ENCODE measurements around the gene CEP43. TPM values are rescaled to one million over a fixed set of nuclear protein-coding genes. Genes with fewer than 3 reads are reported as not detected.

CEP43 gene
- total RNA-seq, 4 donors from 2014 or later, result 3.6 to 31.0 (median 14.3) TPM

DNA sequence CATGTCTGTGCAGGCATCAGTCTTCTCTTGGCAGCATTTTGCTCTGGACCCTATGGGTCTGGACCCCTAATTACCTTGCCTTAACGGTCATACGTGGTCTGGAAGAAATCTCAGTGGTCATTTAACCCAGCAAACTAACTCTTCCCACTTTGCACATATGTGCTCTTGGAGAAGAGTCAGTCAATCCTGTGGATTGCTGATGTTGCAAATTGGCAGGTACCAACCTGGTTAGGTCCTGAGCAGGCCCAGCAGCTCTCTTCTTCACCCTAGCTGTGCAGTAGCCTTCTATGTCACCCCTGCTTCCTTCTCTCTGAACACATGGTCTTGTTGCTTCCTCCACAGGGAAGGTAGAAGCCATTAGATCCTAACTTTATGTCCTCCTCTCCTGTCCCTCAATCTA is 1.6 kb downstream of the CEP43 start:
- in situ Hi-C loops (cut with MboI; ENCODE audit: low pct_ligation_motif_present in 1 of 4, low pct_unique_long_range_greater_than_20kb in 1 of 4, low sequenced_read_pairs in 3 of 4), result loop anchor here in 1 of 4 donors (25.0 kb wide), 1 partner anchor 137 kb away; no protein-coding TSS in a partner anchor
- Histone ChIP-seq H3K4me3 (no peak overlapping the region), H3K9me3 (no peaks in the 10 kb centered on the region), H3K36me3 (peaks cover 0 to 2% (median 0%) of the 10 kb centered on the region in 4 donors), H3K27me3 (no peaks in the 10 kb centered on the region), H3K27ac (no peak overlapping the region), H3K4me1 (peaks cover 7 to 27% (median 20%) of the 10 kb centered on the region in 4 donors)
- intact Hi-C loops (cut with DNase I; ENCODE audit: low total_unique reads), result no loop called here
- TF ChIP-seq POLR2A (IDR thresholded peaks at IDR 0.05), result no peak
- 77 to 90% methylated on average over 2 of the region's 2 CpGs for WGBS, 2 donors (ENCODE audit: low coverage in 1 of 2)
- no peak for DNase-seq

DNA sequence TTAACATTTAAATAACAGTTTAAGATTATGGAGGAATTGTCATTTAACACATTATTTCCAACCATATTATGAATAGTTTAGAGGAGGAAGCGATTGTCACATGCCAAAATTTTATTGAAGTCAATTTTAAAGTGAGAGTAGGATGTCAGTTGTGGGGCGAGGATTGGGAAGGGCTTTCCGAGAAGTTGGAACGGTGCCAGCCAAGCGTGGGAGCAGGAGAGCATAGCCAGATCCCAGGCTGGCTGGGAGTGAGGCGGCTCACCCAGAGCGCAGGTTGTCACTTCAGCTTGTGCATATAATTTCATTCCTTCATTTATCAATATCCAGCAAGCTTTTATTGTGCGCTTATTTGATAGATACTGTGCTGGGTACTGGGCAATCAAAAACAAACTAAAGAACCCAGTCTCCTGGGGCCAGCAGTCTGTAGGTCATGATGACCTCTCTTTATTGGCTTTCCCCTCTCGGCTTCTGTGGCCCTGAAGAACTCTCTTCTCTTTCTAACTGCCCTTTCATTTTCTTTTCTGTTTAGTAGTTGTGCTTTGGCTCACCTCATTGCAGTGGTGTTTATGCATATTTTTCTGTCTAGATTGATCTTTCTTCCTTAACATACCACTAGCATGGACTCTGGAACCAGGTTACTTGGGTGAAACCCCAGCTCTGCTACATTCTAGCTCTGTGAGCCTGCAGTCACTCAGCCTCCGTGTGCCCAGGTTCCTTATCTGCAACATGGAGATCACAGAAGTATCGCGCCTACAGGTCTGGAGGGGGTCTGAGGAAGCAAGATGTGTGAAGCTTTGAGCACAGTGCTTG is 6.4 kb downstream of the CEP43 start:
- no peak overlapping the region for H3K4me3 ChIP-seq
- 69 to 70% methylated on average over 9 to 12 of the region's 12 CpGs for WGBS, 2 donors (ENCODE audit: low coverage in 1 of 2)

GRCh38 chr6:167007985-167008384 is 8.8 kb downstream of the CEP43 start:
- intact Hi-C loops (cut with DNase I; ENCODE audit: low total_unique reads) (no loop called here), in situ Hi-C loops (cut with MboI; ENCODE audit: low pct_ligation_motif_present in 1 of 4, low pct_unique_long_range_greater_than_20kb in 1 of 4, low sequenced_read_pairs in 3 of 4) (loop anchor here in 1 of 4 donors (25.0 kb wide), 1 partner anchor 129 kb away; no protein-coding TSS in a partner anchor)
- peaks cover 0 to 13% (median 3%) of the 10 kb centered on the region in 4 donors for H3K4me1 ChIP-seq
- no peak for DNase-seq
- H3K4me3 ChIP-seq, result no peak overlapping the region
- H3K27me3 ChIP-seq, result no peaks in the 10 kb centered on the region
- TF ChIP-seq POLR2AphosphoS5 (IDR thresholded peaks at IDR 0.05), result no peak
- TF ChIP-seq EP300 (IDR thresholded peaks at IDR 0.05; ENCODE audit: low read depth), result no peak
- no peak for TF ChIP-seq POLR2A (IDR thresholded peaks at IDR 0.05)
- TF ChIP-seq CTCF (IDR thresholded peaks at IDR 0.05), result no peak
- WGBS, 2 donors (ENCODE audit: low coverage in 1 of 2), result 57 to 83% methylated on average over 4 of the region's 4 CpGs
- H3K36me3 ChIP-seq, result peaks cover 0 to 29% (median 8%) of the 10 kb centered on the region in 4 donors
- no peak overlapping the region for H3K27ac ChIP-seq
- no peaks in the 10 kb centered on the region for H3K9me3 ChIP-seq

More for the DNA sequence above, 6.4 kb downstream of the CEP43 start:
- Histone ChIP-seq H3K4me1 (peaks cover 3 to 26% (median 10%) of the 10 kb centered on the region in 4 donors), H3K27ac (no peak overlapping the region), H3K9me3 (no peaks in the 10 kb centered on the region), H3K36me3 (peaks cover 0 to 21% (median 2%) of the 10 kb centered on the region in 4 donors), H3K27me3 (no peaks in the 10 kb centered on the region)
- peak; percentile 15 for DNase-seq
- in situ Hi-C loops (cut with MboI; ENCODE audit: low pct_ligation_motif_present in 1 of 4, low pct_unique_long_range_greater_than_20kb in 1 of 4, low sequenced_read_pairs in 3 of 4) (loop anchor here in 1 of 4 donors (25.0 kb wide), 1 partner anchor 132 kb away; no protein-coding TSS in a partner anchor), intact Hi-C loops (cut with DNase I; ENCODE audit: low total_unique reads) (no loop called here)
- TF ChIP-seq CTCF (IDR thresholded peaks at IDR 0.05) (no peak), POLR2AphosphoS5 (IDR thresholded peaks at IDR 0.05) (no peak), POLR2A (IDR thresholded peaks at IDR 0.05) (no peak), EP300 (IDR thresholded peaks at IDR 0.05; ENCODE audit: low read depth) (no peak)

- no peaks in the 10 kb centered on the region for H3K27me3 ChIP-seq
- 40 to 100% methylated on average over 1 of the region's 1 CpG for WGBS, 2 donors (ENCODE audit: low coverage in 1 of 2)
- H3K36me3 ChIP-seq, result peaks cover 0 to 29% (median 12%) of the 10 kb centered on the region in 4 donors
- intact Hi-C loops (cut with DNase I; ENCODE audit: low total_unique reads), result no loop called here
- no peak overlapping the region for H3K27ac ChIP-seq
- H3K9me3 ChIP-seq, result no peaks in the 10 kb centered on the region
- no peak overlapping the region for H3K4me3 ChIP-seq
- in situ Hi-C loops (cut with MboI; ENCODE audit: low pct_ligation_motif_present in 1 of 4, low pct_unique_long_range_greater_than_20kb in 1 of 4, low sequenced_read_pairs in 3 of 4), result loop anchor here in 1 of 4 donors (25.0 kb wide), 1 partner anchor 124 kb away; no protein-coding TSS in a partner anchor
- H3K4me1 ChIP-seq, result peaks cover 0 to under 1% (median 0%) of the 10 kb centered on the region in 4 donors
- DNase-seq, result no peak
- TF ChIP-seq POLR2AphosphoS5 (IDR thresholded peaks at IDR 0.05) (no peak), EP300 (IDR thresholded peaks at IDR 0.05; ENCODE audit: low read depth) (no peak), CTCF (IDR thresholded peaks at IDR 0.05) (no peak), POLR2A (IDR thresholded peaks at IDR 0.05) (no peak)
Observed at GRCh38 chr6:167013067-167013466, 13.9 kb downstream of the CEP43 start.
